ENCODE data around the gene HS6ST1. TPM values are rescaled to one million over a fixed set of nuclear protein-coding genes. Genes with fewer than 3 reads are reported as not detected.
"Not testable (repeated sequence)": the region's sequence is repeated elsewhere in the genome, so short reads cannot be mapped to it uniquely, and the experiment has no call there.

HS6ST1 gene
- total RNA-seq, 1 donor from 2014 or later: 27.1 TPM

DNA sequence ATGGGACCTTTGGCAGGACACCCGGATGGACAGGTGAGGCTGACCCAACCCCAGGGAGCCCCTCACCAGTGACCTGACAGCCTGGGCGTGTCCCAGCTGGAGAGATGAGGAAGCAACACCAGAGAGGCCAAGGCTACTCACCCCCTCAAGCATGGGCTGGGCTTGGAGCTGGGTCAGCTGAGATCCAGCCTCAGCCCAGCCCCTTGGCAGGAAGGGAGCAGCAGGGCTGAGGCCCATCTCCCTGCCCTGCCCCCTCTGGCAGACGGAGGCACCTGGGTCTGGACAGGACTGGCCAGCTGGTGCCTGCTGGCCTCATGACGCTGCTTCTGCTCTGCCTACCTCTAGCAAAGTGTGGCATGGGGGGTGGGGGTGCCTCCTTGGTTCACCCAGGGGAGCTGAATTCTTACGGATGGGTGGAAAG lies 37.8 kb downstream of the HS6ST1 start:
- no peak for DNase-seq

DNA sequence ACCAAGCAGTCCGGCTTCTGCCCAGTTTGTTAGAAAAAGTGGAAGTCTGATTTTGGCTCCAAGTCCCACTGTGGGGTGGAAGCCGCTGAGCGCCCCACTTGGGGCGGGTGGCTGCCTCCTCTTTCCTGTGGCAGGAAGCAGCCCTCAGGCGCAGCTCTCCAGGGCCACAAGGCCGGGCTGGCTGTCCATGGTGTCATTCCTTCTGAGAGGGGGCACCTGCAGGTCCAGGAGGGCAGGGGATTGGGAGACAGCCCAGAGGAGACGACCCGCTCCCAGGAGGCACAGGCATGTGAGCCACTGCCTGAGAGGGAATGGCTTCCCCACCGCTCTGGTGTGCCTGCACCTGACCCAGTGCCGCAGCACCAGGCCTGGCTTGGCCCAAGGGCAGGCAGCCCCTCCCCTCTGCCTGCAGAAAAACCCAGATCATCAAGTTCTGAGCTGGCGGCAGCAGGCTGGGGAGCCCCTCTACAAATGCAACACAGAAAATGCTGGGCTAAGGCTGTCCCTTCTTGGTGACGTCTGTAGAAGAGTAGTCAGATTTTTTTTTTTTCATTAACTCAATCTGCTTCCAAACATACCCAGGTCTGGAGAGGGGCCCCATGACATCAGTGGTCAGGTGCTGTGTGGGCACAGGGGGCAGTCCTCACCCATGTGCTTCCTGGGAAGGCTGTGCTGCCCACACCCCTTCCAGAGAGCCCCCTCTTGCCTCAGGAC lies 38.4 kb downstream of the HS6ST1 start:
- peak; percentile 31 for DNase-seq

DNA sequence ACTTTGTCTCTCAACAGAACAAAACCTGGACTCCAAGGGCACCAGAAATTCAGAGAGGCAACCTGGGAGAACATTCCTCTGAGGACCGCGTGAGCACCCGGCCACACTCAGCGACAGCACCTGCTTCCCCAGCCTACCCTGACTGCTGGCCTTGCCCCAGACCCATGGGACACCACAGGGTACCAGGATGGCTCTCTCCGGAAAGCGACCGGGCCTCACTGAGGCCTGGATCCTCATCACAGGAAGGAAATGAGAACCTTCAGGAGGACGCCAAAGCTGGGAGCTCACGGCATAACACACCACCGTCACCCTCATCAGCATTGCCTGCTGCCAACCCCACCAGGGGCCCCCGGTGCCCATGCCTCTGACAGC lies 38.9 kb downstream of the HS6ST1 start:
- no peak for DNase-seq

DNA sequence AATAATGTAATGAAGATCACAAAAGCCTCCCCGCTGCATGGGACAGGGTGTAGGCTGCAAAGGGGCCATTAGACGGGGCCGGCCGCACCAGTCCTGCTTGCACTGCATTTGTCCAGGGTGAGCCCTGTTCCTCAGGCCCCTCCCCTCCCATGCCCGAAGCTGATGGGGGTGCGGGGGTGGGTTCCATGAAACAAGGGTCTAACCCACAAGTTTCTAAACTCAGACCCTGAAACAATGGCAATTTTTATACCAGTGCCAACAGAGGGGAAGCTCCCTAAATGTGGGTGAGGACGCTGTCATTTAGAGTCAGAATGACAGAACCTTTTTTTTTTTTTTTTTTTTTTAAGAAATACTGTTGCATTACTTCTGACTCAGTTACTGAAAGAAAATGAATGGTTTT lies 39.7 kb downstream of the HS6ST1 start:
- no peak for DNase-seq

DNA sequence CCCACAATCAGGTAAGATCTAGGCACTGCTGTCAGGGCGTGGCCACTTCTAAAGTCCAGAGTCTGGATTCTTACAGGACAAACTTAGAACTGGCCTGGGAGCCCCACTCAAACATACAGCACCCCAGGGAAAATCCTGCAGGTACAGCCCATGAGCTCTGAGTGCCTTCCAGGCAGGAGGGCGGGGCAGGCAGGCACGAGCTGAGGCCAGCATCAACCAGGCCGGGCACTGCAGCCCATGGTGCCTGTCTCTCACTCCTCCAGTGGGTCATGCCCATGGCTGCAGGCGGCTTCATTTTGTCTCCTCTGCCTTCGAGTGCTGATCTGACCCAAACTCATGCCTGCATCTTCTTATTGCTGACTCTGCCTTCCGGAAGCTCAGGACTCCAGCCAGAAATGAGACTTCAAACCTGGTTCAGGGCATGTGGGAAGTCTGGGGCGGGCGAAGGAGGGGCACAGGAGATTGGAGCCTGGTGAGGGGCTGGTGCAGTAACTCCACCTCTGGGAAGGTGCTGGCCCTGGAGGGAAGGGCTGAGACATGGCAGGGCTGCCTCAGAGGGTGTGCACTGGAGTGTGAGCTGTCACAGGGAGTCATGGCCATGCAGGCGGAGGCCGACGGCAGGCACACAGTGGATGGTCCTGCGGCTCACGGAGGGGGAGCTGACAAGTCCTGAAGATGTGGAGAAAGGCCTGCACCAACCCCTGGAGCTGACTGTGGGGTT lies 40.5 kb downstream of the HS6ST1 start:
- DNase-seq: no peak

DNA sequence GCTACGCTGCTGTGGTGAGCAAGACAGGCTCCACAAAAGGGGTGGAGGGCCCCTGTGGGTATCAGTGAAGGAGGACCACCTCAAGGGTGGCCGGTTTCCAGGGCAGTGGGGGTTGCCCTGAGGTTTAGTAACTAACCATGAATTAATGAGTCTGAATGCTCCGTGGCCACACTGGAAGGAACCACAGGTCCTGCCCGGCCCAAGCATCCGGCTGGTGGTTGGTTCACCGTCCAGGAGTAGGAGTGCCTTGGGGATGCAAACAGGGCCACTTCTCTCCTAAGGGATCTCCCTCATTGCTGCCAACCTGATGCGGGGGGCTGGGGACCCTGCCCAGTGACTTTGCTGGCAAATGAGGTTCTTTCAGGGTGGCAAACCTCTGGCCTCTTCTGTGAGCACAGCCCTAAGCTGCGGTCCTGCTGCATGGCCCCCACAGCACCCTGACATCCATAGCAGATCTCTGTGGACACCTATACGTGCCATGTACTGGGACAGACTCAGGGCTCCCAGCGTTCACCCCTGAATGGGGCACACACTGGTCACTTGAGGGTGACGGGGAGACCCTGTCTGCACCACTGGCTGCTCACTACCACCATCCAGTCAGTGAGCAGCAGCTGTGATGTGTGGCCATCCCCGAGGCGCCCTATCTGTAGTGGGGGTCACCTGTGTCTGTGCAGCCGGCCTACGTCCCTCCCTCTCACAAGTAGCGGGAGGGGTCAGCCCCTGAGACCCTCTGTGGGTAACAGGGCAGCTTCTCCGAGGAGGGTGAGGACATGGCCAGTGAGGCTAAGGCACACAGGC lies 41.6 kb downstream of the HS6ST1 start:
- no peak for DNase-seq

DNA sequence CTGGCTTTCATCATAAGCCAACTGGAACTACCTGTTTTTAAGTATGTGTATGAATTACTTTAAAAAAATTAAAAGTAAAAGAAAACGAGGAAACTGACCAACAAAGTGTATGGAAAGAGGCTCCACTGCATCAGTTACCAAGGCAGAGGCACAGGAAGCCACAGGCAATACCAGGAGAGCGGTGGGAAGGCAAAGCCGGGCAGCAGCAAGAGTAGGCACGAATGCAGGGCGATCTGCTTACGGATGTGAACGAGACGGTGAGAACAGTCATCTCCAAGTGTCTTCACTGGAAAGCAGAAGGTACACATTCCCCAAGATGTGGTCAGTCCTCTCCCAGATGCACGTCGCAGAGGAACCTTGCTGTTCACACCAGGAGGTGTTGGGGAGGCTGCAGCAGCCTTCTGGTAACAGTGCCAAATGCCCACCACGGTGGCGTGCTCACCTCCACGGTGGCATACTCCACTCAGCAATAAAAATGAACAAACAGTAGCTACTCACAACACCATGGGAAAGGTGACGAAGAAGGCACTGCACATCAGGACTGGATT lies 43.1 kb downstream of the HS6ST1 start:
- DNase-seq: no peak

DNA sequence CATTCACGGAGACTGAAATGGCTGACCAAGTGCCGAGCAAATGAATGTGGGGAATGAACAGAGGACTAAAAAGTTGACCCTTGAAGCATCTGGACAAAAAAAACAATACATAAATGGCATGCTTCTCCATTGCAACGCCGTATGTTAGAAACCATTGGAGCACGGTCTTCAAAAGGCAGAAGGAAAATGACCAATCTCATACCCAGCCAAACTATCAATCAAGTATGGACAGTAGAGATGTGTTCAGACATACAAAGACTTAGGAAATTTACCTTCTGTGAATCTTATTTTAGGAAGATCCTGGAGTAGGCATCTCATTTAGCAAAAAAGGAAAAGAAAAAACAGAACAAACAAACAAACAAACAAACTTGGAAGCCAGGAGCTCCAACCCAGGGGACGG lies 44.5 kb downstream of the HS6ST1 start:
- DNase-seq: no peak

DNA sequence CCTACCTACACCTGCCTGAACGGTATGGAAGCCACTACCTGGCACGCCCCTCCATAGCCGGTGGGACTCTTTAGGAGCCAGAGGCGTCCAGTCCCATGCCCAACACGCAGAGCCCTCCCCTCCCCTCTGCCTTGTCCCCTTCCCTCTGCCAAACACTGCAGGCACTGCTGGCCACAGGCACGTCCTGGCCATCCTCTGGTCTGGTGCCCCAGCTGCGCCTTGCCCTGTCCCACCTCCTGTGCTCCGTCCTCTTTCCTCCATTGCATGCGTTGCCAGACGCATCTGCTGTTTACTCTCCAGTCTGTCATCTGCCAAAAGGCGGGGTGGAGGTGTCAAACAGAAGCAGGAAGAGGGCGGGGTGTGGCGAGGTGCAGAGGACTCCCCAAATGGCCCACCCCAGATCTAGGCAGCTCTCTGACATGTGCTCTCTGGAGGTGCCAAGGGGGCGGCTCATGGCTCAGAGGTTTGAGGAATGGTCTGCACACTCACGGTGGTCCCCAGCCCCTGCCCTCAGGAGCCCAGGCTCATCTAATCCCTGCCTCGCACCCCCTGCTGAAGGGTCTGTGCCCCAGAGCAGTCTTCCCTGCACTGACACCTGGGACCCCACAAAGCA lies 45.1 kb downstream of the HS6ST1 start:
- no peak for DNase-seq

DNA sequence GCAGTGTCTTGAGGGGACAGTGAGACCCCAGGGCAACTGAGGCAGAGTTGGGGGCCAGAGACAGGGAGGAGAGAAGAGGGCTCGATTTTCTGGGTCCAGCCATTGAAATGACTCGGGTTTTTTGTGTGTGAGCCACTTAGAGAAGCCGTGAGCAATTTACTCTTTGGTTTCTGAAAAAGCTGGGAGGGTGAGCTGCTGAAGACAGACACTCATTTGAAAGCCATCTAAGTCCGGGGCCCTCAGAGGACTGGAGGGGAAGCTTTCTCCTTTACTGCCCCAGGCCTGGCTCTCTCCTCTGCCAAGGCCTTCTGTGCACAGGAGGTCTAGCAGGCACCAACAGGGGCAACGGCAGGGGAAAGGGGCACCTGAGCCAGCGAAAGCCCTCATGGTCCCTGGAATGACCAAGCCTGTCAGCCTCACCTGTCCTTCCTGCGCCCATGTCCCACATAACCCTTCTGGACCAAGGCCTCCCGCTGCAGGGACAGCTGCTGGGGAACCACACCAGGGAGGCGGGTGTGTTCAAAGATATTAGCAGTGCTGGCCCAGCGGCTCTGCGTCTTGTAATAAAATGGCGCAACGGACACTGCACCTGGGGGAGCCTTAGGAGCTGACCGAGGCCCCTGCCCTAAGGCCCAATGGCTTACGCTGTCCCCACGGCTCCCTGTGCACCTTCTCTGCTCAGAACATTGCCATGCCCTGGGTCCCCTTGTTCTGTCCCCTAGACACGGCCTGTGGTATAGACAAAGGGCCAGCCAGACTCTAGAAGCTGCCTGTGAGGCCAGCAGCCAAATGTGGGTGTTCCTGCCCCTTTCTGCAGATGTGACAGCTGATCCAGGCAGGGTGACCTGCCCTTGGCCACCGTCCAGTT lies 45.8 kb downstream of the HS6ST1 start:
- no peak for DNase-seq

DNA sequence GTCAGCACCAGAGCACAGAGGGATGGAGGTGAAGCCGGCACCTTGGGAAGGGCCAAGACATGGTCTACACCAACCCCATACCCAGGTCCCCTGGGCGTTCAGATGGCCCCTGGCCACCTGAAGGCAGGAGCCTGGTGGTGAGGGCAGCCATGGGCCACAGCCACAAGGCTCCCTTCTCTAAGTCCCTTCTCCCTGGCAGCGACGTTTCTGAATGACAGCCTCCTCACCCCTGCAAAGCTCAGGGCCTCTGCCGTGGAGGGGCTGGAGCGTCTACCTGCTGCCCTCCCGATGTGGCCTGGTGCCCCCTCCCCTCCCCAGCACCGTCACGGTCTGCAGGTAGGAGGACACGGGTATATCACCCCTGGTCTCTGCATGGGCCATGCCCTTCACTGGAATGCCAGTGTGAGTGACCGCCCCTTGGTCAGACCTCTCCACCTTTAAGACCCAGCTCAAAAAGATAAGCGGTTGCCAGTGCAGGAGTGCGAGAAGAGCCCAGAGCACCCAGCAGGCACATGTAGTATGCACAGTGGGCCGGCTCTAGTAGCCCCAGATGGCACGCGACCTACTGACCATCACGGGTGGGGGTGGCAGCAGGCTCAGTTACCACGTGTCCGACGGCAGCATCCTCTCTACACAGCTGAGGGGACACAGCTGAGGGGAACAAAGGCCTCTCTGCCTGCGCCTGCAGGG lies 46.6 kb downstream of the HS6ST1 start:
- no peak for DNase-seq

DNA sequence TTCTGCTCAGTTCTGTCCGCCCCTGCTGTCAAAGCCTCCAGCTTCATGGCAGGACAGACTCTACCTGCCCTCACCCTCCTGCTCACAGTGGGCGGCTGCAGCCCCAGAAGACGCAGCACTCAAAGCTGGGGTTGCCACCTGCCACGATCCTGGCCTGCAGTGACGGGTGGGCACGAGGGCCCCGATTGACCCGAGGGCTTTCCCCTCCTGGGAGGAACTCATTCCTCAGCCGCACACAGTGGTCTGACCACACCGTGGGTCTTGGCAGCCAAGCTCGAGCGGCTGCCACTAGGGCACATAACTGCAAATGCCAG lies 47.1 kb downstream of the HS6ST1 start:
- DNase-seq: no peak

DNA sequence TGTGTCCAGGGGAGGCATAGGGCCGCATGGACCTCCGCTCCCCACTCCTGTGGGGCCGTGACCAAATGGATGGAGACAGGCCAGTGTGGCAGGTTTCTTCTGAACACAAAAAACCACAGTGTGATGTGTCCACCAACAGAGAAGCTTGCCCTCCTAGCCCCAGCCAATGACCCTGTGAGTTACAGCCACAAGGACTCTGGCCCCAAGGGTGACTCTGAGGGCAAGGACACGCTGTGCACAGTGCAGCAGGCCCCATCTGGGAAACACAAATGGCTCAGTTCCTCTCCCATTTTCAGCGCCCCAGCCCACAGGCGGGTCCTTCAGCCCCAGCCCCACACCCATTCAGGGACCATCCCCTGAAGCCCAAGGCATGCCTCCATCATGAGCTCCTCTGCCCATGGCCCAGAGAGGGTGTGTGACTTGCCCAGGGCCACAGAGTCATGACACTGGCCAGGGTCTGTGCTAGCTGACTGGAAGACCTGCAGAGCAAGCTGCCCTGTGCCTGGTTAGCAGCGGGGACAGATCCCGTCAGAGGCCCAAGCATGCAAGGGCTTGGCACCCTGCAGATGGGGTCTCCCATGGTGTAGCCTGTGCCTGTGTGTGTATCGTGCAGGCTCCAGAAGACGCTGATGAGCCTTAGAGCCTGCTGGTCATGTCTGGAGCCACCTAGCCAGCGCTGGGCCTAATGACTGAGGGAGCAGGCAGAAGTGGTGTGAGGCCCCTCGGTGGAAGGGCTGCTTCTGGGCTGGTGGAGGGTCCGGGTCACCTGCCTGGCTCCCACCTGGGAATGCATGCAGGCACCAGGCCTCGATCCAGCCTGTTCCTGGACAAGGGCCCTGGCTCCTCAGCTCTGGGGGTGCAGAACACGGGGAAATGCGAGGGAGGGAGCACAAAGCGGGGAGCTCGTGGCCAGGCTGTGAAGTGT lies 47.7 kb downstream of the HS6ST1 start:
- no peak for DNase-seq

DNA sequence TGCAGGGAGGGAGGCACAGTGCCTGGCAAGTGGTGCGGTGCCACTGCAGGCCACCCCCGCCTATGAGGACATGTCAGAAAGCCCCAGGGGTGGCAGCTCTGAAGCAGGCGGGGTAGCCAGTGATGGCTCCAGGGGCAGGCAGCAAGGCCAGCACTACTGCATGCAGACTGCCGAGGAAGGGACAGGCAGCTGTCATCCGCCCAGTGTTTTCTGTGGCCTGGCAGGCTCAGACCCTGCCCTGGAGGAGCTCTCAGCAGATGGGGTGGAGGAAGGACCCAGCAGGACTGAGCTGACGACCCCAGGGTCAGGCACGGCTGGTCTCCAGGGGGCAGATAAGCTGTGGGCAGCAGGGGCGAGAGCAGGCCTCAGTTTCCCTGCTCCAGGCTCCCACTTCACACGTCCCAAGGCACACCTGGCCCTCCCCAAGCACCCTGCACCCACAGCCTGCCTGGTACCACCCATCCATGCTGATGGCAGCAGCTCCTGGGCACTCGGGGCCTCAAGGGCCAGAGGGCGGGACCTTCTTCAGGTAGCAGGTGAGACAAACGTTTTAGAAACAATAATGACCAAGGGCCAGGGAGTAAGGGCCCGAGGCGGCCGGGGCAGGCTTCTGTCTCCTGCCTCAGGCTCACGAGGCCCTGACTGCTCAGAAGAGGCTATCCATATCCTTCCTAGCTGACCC lies 48.5 kb downstream of the HS6ST1 start:
- no peak for DNase-seq

DNA sequence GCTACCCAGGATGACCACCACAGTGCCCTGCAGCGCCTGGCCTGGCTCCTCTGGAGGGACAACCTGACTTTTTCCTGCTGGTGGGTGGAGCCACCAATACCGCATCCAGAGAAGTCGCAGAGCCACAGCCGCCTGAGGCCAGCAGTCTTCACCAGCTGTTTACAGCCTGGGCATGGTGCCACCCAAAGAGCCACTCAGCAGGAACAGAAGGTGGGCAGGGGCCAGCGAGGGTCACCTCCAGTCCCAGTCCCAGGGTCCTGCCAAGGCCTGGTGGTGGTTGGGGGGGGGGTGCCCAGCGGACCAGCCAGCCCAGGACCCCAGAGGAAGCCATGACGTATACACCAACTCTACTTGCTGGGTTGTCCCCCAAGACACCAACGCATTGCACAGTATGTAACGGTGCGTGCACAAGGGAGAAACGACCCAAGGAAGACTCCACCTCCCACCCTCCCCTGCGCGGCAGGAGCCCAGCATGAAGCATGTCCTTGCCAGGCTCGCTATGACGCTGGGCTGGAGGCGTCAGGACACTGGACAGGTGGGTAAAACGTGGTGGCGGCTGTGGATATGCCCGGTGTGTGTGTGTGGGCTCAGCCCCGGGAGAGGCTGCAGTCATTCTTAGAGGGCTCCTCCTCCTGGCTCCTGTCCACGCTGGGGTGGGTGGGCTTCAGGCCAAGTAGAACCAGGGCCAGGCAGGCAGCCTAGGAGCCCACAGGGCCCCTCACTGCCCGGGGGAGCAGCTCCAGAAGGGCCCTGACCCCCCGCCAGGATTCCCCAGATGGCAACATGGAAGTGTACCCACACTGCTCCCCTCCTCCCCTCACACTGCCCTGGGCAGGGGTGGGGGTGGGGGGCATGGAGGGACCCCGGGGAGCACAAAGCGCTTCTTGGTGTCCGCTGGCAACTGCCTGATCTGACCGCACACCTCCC lies 49.3 kb downstream of the HS6ST1 start:
- DNase-seq: no peak

DNA sequence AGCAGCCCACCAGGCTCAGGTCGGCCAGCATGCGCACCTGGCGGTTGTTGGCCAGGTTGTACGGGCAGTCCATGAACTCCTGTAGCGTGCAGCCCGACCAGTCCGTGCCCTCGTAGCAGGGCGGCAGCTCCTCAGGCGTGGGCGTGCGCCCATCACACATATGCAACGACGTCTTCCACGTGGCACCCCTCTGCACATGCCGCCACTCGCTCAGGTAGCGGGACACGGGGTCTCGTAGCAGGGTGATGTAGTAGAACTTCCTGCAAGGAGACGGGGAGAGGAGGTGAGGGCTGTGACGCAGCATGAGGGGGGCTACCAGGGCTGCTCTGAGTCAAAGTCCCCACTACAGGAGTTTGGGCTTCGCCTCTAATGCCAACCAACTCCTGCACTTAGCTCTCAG lies 50.1 kb downstream of the HS6ST1 start:
- DNase-seq: not testable (repeated sequence)

DNA sequence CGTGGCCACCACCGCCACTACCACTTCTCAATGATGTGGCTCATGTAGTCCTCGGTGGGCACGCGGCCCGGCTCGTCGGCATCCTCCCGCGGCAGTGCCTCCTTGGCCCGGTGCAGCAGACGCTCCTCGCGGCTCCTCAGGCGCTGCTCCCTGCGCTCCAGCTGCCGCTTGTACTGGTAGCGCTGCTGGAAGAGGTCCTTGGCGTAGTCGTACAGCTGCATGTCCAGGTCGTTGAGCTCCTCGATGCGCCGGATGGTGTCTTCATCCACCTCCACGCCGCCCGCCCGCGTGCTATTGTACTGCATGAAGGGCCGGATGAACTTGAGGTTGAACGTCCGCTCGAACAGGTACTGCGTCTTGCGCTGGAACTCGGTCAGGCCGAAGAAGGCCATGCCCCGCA lies 50.5 kb downstream of the HS6ST1 start:
- DNase-seq: not testable (repeated sequence)

DNA sequence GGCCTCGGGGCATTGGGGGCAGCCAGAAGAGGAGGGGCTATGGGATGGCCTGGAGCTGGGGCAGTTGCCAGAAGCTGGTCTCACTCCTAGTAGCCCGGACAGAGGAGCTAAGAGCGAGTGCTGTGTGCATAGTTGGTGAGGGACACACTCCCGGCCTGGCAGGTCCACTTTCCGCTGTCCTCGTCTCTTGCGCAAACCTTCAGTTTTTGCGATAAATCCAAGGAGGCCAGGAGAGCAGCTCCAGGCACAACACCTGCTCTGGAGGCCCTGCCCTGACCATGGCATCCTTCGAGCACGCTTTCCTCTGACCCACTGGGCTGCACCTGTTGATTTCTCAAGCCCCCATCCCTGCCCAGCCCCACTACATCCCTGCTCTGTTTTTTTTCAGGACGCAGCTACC lies 51.0 kb downstream of the HS6ST1 start:
- DNase-seq: not testable (repeated sequence)

Measured in dermis blood vessel endothelial cell (primary cell).